Endothelial cell of umbilical vein (primary cell): ENCODE data around the gene RUFY3.

ENCODE experiments used
- FOS ChIP-seq: IDR thresholded peaks from 2 replicates; pipeline ENCODE4 v1.6.1; 2011; ENCODE audit warnings: mild to moderate bottlenecking, low read length, moderate library complexity, borderline replicate concordance; ENCODE audit not compliant: insufficient read depth
- POLR2A ChIP-seq: IDR thresholded peaks from 2 replicates; pipeline ENCODE4 v1.6.1; 2012; ENCODE audit warnings: low read depth, mild to moderate bottlenecking, control low read depth, low read length
- POLR2AphosphoS5 ChIP-seq: IDR thresholded peaks from 2 replicates; pipeline ENCODE4 v1.6.1; 2012; ENCODE audit warnings: low read depth, mild to moderate bottlenecking, control low read depth, low read length, moderate library complexity; ENCODE audit not compliant: insufficient read depth
- TF ChIP-seq, protein P1 (sequence below), 2 donors: IDR thresholded peaks; 1 replicate in 1 of 2; 2 replicates in 1 of 2; pipeline ENCODE4 v1.5.1; 2011; ENCODE audit warnings: low read length in 2 of 2, mild to moderate bottlenecking in 2 of 2, moderate library complexity in 2 of 2, control low read depth in 1 of 2, inconsistent platforms in 1 of 2, low read depth in 1 of 2; ENCODE audit not compliant: insufficient read depth in 1 of 2; ENCODE audit errors: extremely low read depth in 1 of 2

DNA sequence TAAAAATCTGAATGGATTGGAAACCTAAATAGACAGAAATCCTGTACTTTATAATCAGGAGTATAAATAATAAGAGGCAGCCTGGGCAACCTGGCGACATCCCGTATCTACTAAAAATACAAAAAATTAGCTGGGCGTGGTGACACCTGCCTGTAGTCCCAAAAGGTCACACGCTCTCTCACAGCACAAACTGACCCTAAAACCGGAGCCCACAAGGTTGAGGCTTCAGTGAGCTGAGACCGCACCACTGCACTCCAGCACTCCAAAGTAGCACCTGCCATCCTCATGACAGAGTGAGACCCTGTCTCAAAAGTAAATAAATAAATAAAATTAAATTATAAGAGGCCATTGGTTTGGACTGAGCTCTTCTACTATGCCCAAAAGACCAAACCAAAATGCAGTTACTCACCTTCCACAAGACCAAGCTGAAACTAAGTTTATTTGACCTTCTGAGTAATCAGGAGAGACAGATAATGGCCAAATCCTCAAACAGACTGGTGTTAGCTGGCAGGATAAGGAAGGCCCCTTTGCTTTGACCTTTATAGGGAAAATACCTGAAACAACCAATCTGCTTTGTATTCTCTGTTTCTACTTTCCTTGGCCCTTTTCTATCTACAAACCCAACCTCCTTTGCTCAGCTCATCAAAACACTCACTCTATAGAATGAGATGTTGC is 121.1 kb downstream of the RUFY3 start:
- TF ChIP-seq, protein P1, sequence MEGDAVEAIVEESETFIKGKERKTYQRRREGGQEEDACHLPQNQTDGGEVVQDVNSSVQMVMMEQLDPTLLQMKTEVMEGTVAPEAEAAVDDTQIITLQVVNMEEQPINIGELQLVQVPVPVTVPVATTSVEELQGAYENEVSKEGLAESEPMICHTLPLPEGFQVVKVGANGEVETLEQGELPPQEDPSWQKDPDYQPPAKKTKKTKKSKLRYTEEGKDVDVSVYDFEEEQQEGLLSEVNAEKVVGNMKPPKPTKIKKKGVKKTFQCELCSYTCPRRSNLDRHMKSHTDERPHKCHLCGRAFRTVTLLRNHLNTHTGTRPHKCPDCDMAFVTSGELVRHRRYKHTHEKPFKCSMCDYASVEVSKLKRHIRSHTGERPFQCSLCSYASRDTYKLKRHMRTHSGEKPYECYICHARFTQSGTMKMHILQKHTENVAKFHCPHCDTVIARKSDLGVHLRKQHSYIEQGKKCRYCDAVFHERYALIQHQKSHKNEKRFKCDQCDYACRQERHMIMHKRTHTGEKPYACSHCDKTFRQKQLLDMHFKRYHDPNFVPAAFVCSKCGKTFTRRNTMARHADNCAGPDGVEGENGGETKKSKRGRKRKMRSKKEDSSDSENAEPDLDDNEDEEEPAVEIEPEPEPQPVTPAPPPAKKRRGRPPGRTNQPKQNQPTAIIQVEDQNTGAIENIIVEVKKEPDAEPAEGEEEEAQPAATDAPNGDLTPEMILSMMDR (IDR thresholded peaks at IDR 0.05; ENCODE audit: extremely low read depth in 1 of 2, insufficient read depth in 1 of 2, low read depth in 1 of 2, low read length in 2 of 2) = no peak
- no peak for TF ChIP-seq FOS
- no peak for TF ChIP-seq POLR2A
- no peak for TF ChIP-seq POLR2AphosphoS5
